Measurements from ENCODE around the gene TLE1.

The TLE1 gene

DNA sequence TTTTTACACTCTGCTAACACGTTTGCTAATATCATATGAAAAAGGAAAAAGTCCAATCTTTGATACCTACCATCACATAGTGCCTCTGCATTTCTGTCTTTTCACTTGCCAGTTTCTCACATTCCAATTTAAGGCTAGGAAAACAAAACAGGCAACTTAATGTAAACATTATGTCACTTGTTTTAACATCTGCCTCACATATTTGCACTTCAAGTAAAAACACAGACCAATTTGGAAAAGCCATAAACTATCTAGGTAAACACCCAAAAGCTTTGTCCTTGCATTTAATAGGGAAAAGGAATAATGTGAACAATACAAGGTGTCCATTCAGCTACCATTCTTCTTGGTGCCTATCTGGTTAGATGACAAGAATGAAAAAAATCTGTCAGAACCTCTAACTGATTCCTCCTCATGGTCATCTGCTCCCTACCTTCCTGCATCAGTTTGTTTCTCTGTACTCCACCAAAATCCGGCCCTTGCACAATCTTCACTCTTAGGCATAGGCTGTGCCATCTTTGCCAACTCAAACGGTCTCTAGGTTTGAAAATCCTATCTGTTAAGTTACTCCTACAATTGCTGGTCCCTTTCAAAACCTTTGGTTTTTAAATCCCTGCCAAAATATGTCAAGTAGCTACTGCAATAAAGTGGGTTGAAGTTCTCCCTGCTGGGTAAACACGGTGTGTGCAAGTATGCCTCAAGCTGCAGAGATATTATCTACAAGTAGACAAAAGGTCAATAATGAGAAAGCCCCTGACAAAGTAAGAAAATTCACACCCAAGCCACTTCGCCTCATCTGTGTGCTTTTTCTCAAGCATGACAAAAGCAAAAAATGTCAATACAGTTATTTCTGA lies 3.4 kb downstream of the TLE1 start:
- no peak for DNase-seq

DNA sequence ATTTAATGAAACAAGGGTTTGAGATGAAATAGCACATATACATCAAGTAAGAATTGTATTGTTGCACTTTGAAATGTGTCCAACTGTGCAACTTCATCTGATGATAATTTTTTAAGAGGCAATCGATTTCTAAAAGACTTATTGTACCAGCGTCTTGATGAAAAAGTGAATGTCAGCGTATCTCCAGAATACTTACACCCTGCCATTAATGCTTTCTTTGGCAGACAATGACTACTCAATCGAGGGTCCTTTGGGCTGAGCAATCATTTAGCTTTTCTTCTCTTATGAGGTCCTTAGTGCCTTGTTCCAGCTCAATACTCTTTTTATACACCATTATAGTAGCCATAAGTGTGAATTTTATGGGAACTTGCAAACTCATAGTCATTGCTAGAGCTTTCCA lies 4.7 kb downstream of the TLE1 start:
- DNase-seq: no peak

DNA sequence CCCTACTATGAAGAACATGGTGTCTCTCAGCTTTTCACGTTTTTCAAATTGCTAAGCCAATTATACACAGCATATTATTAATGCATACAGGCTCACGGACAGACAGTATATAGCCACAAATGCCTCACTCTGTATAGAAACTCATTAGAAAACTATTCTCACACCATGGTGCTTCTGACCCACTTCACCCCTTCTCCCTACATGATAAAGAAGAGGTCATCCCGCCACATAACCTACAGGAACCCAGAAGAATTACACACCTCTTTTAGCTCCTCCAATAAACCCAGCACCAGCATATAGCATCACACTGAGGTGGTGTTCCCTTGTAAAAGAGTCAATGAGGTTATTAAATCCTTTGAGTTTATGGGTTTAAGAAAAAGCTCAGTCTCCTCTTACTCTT lies 5.6 kb downstream of the TLE1 start:
- DNase-seq: no peak

DNA sequence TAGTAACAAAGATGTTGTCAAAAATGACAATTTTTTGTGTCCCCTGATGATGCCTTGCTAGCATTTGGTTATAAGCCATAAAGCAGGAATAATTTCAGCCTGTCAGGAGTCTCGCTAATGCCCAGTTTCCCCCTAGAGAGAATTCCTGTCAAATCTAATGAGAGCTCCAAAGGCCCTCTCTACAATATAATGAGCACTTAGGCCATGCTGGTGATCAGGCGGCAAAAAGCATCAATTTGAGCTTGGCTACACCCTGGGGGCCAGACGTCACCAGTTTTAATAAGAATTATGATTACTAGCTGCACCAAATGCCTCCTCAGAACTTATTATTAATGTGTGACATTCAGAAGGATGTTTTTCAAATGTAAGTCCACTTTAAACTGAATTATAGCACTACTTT lies 6.1 kb downstream of the TLE1 start:
- DNase-seq: no peak

DNA sequence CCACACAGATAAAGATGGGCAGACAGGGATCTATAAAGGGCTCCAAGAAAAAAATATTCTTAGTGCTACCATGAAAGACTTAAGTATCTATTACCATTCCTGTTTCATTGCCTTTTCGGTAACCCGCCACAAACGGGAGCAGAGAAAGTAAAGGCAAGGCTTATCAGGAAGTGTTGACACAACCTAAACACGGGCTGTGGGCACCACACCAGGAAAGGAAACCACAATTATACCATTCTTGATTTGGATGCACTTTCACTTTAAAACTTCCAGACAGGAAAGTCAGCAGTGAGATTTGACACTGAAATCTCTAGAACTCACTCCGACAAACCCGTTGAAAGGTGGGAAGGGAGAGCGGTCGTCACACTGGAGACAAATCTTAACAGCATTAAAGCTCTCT lies 6.5 kb downstream of the TLE1 start:
- no peak for DNase-seq

DNA sequence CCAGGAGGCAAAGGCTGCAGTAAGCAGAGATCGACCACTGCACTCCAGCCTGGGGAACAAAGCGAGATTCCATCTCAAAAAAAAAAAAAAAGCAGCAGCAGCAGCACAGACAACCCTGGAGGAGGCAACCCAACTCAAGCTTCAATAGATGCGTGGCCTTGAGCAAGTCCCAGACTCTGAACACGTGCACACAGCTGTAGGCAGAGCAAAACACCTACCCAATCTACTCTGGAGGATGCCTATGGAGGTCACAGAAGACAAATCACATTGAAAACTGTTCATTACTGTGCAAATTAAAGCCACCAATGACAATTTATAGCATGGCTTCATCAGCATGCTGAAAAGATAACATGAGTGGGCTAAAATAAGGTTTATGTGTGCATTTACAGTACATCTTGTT lies 7.2 kb downstream of the TLE1 start:
- no peak for DNase-seq

DNA sequence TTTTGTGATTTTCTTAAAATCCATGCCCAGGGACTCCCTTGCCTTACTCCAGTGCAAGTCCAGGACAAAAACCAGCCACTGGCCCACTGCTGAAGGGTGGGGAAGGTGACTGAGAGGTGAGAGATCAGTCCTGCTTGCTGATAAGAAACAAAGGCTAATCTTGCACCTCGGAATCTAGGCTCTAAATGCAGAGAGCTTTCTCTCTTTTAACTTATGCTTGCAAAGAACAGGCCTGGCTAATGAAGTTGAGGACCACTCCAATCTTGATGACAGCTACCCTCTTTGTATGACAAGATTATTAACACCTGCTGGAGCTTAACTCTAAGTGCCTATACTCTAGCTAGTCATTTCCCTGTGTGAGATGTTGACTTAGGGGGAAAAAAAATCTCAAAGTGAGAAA lies 8.8 kb downstream of the TLE1 start:
- DNase-seq: no peak

DNA sequence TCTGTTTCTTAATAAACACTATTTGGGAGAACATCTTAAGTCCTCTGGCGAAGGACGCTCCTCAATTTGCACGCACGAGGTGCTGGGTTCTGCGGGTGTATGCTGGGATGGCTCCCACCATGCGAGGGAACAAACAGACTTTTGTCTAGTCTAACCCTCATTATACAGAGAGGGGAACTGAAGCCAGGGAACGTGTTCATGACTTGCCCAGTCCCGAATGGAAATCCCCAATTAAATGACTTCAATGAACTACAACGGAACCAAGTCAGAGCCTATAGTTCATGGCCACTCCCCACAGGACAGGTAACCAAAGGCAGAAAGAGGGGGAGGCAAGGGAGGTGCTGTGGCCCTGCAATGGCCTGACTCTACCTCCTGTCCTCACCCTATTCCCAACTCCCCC lies 9.3 kb downstream of the TLE1 start:
- DNase-seq: no peak

DNA sequence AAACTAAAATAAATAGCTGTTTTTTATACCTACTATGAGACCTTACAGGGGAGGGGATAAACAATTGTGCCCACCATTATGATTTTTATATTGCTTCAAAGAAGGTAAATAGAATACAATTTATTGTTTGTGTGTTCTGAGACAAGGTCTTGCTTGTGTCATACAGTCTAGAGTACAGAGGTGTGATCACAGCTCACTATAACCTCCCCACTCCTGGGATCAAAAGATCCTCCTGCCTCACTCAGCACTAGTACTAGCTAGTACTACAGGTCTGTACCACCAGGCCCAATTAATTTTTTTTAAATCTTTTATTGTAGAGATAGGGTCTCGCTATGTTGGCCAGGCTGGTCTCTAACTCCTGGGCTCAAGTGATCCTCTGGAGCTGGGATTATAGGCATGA lies 11.3 kb downstream of the TLE1 start:
- no peak for DNase-seq

DNA sequence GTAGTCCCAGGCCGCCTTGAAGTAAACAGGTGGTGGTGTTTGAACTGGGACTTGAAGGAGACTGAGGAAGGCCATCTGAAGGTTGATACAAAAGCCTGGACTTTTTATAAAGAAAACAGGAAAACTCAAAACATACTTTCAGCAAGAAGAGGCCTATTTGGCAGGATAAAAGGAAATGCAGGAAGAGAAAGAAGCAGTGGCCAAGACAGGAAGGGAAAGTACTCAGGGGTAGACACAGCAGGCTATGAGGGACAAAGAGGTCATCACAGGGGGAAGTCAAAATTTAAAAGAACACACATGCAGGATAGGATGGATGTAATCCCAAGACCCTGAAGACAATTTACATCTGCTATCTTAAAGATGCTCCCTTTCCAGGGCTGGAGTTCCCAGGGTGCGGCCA lies 13.0 kb downstream of the TLE1 start:
- DNase-seq: no peak

DNA sequence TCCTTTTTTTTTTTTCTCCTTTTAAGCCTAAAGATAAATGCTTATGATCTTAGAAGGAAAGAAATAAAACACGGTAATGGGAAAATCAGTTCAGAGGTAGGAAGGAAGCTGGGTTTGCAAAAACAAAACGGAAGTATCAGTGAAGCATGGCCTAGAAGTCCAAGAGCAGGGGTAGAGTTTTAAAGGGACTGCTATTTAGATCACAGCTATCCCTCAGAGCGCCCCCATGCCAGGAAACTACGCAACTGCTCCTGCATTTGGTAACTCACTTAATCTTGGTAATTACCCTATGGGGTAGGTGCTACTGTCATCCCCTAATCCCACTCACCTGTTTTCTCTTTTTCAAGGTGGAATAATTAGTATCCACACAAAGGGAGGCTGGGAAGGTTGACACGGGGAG lies 16.0 kb downstream of the TLE1 start:
- DNase-seq: no peak

DNA sequence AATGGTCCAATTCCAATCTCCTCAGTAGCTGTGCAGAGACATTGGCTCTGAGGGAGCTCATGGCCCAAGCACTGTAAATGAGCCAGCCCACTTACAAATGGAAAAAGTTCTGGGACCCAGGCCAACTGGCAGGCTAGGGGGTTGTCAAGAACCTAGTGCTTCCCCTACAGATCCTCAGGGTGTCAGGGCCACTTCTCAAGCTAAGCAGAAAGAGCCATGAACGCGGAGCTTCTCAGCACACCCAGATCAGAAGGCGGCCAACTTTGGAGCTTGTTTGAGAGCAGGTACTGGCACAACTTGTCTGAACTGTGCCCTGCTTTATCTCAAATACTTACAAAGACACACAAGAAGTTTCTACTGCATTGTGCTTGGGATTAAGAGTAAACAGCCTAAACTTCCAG lies 17.5 kb downstream of the TLE1 start:
- no peak for DNase-seq

DNA sequence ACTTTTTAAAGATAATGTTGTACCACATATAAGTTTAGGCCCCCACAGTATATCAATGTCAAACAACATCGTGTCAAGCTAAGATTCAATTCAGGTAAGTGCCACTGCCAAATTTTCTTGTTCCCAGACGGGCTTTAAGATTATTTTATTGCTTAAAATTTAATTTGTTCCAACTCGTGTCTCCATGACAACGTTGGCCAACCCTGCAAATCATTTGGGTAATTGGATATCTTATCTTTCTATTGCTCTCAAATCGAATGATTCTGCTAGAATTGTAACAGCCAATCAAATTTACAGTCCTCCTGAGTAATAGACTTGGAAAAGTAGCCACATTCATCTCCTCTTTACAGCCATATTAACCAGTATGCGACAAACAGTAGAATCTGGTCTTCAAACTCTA lies 19.5 kb downstream of the TLE1 start:
- no peak for DNase-seq

DNA sequence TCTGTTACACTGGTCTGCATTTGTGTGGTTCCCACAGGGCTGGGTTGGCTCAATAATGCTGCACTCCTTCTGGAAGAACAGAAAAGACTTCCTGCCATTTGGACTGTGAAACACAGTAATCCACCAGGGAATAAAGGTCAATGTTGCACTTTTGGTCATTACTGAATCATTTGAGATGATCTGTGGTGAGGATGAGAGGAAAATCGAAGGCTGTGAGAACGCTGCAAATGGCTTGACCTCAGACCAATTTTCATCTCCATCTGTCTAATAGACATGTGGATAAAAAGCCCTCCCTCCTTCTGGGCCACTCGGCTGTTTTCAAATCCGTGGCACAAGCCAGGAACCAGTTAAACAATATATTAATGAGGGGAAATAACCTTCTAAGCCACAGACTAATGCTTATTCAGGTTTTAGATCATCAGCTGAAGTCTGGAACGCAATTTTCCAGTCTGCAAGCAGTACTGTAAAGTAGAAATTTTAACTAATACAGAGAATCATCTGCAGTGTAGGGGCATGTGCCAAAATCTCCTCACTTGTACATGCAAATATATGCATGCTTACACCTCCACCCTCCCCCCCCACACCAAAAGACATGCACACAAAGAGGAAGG lies 20.2 kb downstream of the TLE1 start:
- DNase-seq: no peak

DNA sequence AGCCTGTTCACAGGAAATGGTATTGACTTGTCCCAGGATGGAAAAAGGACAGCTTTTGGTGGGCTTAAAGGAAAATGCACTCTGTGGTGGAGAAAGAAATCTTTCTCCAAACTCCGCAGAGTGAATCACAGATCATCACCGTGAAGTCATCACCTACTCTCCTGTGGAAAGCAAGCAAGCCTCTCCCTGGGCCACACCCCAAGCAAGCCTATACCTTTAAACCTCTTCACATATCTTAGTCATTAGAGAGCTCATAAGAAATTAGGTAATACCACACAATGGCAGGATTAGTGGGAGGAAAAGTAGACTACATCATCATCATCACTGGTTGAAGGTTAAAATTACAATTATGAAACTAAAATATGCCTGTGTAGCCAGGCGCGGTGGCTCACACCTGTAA lies 23.2 kb downstream of the TLE1 start:
- no peak for DNase-seq

DNA sequence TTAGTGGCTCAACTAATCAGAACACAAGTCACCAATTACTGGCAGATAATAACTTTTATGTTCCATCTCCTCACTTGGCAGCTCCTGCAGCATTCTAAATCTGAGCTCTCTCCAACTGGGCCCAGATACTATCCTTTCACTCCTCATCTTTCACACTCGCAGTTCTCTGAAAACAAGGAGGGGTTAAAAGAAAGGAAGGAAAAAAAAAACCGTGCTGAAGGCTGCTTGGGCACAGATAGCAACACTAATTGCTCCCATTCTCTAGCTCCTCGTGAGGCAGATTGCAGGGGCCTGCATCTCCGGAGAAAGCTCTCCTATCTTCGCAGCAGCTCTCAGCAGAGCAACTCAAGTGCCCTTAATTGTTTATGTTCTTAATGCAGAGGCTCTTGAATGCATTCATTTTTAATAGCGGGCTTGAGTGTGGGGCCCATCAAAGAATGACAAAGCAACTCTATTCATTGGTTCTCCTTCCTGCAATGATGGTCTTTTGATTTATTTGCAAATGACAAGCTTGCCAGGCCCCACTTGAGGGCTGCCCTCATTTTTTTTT lies 23.9 kb downstream of the TLE1 start:
- peak; percentile 30 for DNase-seq

DNA sequence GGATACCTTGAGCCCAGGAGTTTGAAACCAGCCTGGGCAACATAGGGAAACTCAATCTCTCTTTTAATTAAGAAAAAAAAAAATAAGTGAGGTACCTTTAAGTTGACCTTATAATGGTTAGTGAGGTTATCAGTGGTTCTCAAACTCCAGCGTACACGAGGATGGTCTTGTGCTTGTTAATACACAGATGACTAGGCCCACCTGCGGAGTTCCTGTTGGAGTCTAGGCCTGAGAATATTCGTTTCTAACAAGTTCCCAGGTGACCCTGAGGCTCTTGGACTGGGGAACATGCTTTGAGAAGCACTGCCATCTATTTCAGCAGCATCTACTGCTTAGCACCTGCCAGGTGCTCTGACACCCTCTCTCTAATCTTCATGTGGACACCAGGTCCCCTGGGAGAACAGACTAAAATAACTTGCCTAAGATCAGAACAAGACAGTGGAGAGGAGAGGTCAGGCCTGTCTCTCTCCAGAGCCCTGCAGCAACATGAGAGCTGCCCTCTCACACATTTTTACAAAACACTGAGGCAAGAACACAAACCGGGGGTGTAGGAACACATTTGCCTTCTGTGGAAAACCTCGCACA lies 24.6 kb downstream of the TLE1 start:
- no peak for DNase-seq

DNA sequence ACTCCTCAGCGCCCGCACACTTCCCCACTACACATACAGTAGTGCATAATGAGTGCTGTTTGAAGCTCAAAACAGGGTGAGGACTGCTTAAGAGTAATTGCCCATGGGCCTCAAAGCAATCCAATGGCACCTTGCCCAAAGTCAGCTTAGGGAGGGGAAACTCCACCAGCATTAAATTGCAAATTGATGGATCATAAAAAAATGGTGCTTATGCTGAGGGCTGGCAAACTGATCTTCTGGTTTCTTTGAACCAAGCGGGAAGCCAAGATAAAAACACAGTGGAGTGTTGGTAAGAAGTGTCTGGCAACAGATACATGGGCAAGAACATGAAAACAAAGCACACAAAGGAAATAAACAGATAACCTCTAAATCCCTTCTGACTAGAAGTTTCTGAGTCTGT lies 28.0 kb downstream of the TLE1 start:
- no peak for DNase-seq

DNA sequence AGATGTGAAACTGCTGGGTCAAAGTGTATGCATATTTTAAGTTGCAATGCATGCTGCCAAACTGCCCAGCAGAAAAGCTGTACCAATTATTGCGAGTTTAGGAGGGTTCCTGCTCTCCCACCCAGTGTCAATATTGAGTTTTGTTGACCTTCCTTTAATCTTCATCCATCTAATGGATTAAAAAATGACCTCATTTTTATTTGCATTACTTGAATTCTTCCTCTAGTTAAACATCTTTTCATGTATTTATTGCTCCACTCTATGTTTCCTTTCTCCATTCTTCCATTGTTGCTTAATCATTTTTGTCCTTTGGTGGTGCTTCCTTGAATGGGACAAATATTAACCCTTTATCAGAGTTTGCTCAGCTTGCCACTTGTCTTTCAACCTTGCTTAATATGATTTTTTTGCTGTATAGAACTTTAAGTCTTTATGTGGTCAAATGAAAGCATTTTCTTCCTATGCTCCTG lies 32.4 kb downstream of the TLE1 start:
- DNase-seq: no peak

DNA sequence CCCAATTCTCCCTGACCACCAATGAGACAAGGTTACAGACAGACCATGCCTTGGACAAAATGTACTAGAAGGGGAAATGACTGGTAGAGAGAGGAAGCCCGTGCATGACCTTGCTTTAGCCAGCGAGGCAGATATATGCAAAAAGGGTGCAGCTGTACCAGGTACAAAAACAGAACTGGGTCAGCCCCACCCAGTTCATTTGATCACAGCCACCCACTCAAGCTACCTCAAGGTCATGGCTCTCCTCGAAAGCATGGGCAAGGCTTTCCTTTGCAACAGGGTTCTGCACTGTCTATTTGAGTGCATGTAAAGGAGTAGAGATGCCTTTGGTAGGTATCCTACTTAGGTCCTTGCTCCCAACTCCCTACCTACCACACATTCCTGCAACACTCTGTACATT lies 33.3 kb downstream of the TLE1 start:
- no peak for DNase-seq

DNA sequence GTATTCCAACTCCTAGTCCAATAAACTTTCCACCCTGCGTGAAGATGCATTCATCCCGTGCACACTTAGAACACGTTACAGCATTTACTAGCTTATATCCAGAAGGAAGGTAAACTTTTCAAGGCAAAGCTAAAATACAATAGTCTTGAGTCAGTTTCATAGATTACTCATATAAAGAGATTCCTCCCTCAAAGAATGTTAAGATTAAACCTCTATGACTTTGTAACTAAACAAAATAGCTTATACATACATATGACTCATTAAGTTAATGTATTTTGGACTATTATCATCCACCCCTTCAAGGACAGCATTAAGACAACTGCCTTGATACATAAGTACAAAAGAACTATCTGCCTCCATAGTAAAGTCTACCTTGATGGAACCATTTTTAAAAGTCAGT lies 36.1 kb downstream of the TLE1 start:
- no peak for DNase-seq

DNA sequence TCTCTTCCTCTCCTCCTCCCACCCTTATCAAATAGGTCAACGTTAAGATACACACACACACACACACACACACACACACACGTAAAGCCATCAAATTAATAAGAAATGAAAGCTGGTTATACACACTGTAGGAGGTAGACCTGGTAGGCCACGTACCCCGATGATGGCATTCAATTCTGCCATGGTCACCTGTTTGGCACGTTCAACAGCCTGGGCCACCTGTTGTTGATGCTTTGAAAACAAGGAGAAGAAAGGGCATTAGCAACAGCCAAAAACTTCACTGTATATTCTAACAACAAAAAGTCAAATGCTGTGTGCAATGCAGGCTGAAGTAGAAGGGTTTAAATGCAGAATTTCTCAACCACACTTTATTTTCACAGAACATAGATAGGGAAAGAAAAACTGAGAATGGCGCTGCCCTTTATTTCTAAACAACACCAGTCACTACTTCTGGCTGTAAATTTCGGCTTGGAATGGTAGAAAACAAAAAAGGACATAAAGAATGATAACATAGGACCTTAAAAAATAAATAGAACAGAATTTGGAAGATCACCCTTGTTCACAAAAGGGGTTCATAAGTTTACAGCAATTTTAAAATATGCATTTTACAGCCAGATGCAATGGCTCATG lies 37.2 kb downstream of the TLE1 start:
- DNase-seq: no peak
